CD14-positive monocyte (primary cell): ENCODE measurements around the gene PRCD. TPM values are rescaled to one million over a fixed set of nuclear protein-coding genes. Genes with fewer than 3 reads are reported as not detected.
A peak's percentile ranks its signal among the peaks of the same experiment; 100 is the strongest.
"Not testable (repeated sequence)": the region's sequence is repeated elsewhere in the genome, so short reads cannot be mapped to it uniquely, and the experiment has no call there.

Source experiments
- DNase-seq, 3 donors: peaks; one replicate each; pipeline ENCODE4 v3.0.0-alpha.2; 2011 to 2022
- H2AFZ ChIP-seq: 2 replicates; pipeline ENCODE4 v1.6.0; 2012; ENCODE audit warnings: mild to moderate bottlenecking, low read depth, low read length, inconsistent platforms; ENCODE audit not compliant: insufficient read depth, poor library complexity, severe bottlenecking
- H3K27ac ChIP-seq, 2 donors: 1 replicate in 1 of 2; 2 replicates in 1 of 2; pipeline ENCODE4 v1.5.1; 2012 to 2013; ENCODE audit warnings: low read length in 2 of 2, control low read depth in 1 of 2, inconsistent platforms in 1 of 2, low read depth in 1 of 2, mild to moderate bottlenecking in 1 of 2
- H3K27me3 ChIP-seq, 2 donors: one replicate each; pipeline versions ENCODE4 v1.6.0 to v1.6.1; 2011 to 2013; ENCODE audit warnings: low read length in 2 of 2; ENCODE audit not compliant: control insufficient read depth in 2 of 2, insufficient read depth in 2 of 2
- H3K36me3 ChIP-seq, 2 donors: replicated peaks in 1 of 2; 1 replicate in 1 of 2; 2 replicates in 1 of 2; pipeline versions ENCODE4 v1.5.1 to v1.6.1; 2012 to 2013; ENCODE audit warnings: low read length in 2 of 2, control low read depth in 1 of 2, inconsistent platforms in 1 of 2, mild to moderate bottlenecking in 1 of 2; ENCODE audit not compliant: insufficient read depth in 2 of 2, control insufficient read depth in 1 of 2
- H3K4me1 ChIP-seq, 2 donors: 1 replicate in 1 of 2; 2 replicates in 1 of 2; pipeline versions ENCODE4 v1.5.1 to v1.6.1; 2012 to 2013; ENCODE audit warnings: low read length in 2 of 2, control low read depth in 1 of 2, inconsistent platforms in 1 of 2, mild to moderate bottlenecking in 1 of 2, moderate library complexity in 1 of 2; ENCODE audit not compliant: insufficient read depth in 2 of 2, control insufficient read depth in 1 of 2
- H3K4me2 ChIP-seq: replicated peaks from 2 replicates; pipeline ENCODE3; 2012; ENCODE audit warnings: low read length, moderate library complexity, mild to moderate bottlenecking; ENCODE audit not compliant: poor library complexity, severe bottlenecking; ENCODE audit errors: extremely low read depth
- H3K4me3 ChIP-seq, 3 experiments: fragments of 200-600 bp in 1 of 3; sonication (generic) in 1 of 3; replicated peaks in 1 of 3; 1 replicate in 2 of 3; 2 replicates in 1 of 3; pipeline ENCODE4 v1.5.1; 2011 to 2013; ENCODE audit warnings: low read length in 3 of 3, mild to moderate bottlenecking in 3 of 3, control low read depth in 2 of 3, low read depth in 2 of 3, inconsistent platforms in 1 of 3, moderate library complexity in 1 of 3
- H3K79me2 ChIP-seq: 2 replicates; pipeline ENCODE4 v1.6.0; 2012; ENCODE audit warnings: mild to moderate bottlenecking, control low read depth, inconsistent platforms, low read length, moderate library complexity; ENCODE audit not compliant: insufficient read depth
- H3K9ac ChIP-seq: 2 replicates; pipeline ENCODE4 v1.6.0; 2017; ENCODE audit warnings: low read length, mild to moderate bottlenecking; ENCODE audit not compliant: insufficient read depth, poor library complexity, severe bottlenecking
- H3K9me3 ChIP-seq, 2 donors: replicated peaks in 1 of 2; 1 replicate in 1 of 2; 2 replicates in 1 of 2; pipeline versions ENCODE4 v1.5.1 to v1.6.1; 2012 to 2013; ENCODE audit warnings: low read length in 2 of 2, control low read depth in 1 of 2; ENCODE audit not compliant: control insufficient read depth in 1 of 2, insufficient read depth in 1 of 2
- H4K20me1 ChIP-seq: 2 replicates; pipeline ENCODE4 v1.6.0; 2012; ENCODE audit warnings: mild to moderate bottlenecking, low read length, control low read depth, moderate library complexity; ENCODE audit not compliant: insufficient read depth
- H3K27ac Mint-ChIP-seq, 7 donors: one replicate each; pipeline ENCODE4 v1.8.0; 2020; ENCODE audit warnings: mild to moderate bottlenecking in 7 of 7, mixed read lengths in 7 of 7, moderate library complexity in 6 of 7, inconsistent platforms in 2 of 7
- H3K27me3 Mint-ChIP-seq, 3 donors: one replicate each; pipeline ENCODE4 v1.8.0; 2021 to 2022; ENCODE audit warnings: low read depth in 3 of 3, mild to moderate bottlenecking in 3 of 3, mixed read lengths in 3 of 3, moderate library complexity in 3 of 3, inconsistent platforms in 1 of 3
- H3K36me3 Mint-ChIP-seq, 2 donors: one replicate each; pipeline ENCODE4 v1.8.0; 2020; ENCODE audit warnings: mixed read lengths in 2 of 2, inconsistent platforms in 1 of 2, mild to moderate bottlenecking in 1 of 2
- H3K4me1 Mint-ChIP-seq: one replicate; pipeline ENCODE4 v1.8.0; 2020; ENCODE audit warnings: mild to moderate bottlenecking, mixed read lengths
- H3K4me3 Mint-ChIP-seq, 2 donors: one replicate each; pipeline ENCODE4 v1.8.0; 2020; ENCODE audit warnings: mild to moderate bottlenecking in 2 of 2, mixed read lengths in 2 of 2, moderate library complexity in 1 of 2
- H3K9me3 Mint-ChIP-seq, 7 donors: one replicate each; pipeline ENCODE4 v1.8.0; 2020 to 2022; ENCODE audit warnings: mixed read lengths in 7 of 7, mild to moderate bottlenecking in 6 of 7, moderate library complexity in 6 of 7, inconsistent platforms in 2 of 7
- CTCF ChIP-seq: fragments of 200-600 bp; IDR thresholded peaks from one replicate; pipeline ENCODE4 v1.8.0; 2022; ENCODE audit warnings: antibody characterized with exemption, mild to moderate bottlenecking
- WGBS: methylation state at CpG from one replicate; pipeline ENCODE4 v1.1.5; 2013; ENCODE audit warnings: missing lambda C conversion rate; ENCODE audit not compliant: insufficient coverage; 5-methylcytosine and 5-hydroxymethylcytosine counted together
- intact Hi-C, 2 donors: fragments of 100-400 bp; cut with micrococcal nuclease; formaldehyde crosslinking; loops; one replicate each; pipeline versions ENCODE4 v1.15.0 to v1.15.1; 2023
- polyA plus RNA-seq, 3 donors: library from polyadenylated mRNA; depleted of rRNA in 1 of 3; unstranded in 2 of 3; stranded (reverse) in 1 of 3; fragments of 300-500 nt in 2 of 3; fragments of >200 nt in 1 of 3; fragmentation: Illumina TruSeq in 2 of 3; gene quantifications; 1 replicate in 2 of 3; 2 replicates in 1 of 3; pipeline ENCODE4 v1.2.3, GENCODE V29; 2012 to 2021

Gene PRCD
- polyA plus RNA-seq, 3 donors = not detected

- peaks cover 56% of the 10 kb centered on the region for H3K4me1 Mint-ChIP-seq
- H3K9me3 Mint-ChIP-seq = no peaks in the 10 kb centered on the region
- Histone ChIP-seq H3K4me2 (peak overlapping the region; percentile 94), H3K9me3 (no peaks in the 10 kb centered on the region), H2AFZ (peak overlapping the region; percentile 85), H3K27me3 (no peaks in the 10 kb centered on the region), H3K9ac (peak overlapping the region; percentile 97), H3K4me1 (peaks cover 45 to 61% of the 10 kb centered on the region in 2 donors), H3K36me3 (peaks cover 14 to 15% of the 10 kb centered on the region in 2 donors), H3K4me3 (peak overlapping the region; percentile 55 to 95 (median 84)), H3K27ac (peak overlapping the region; percentile 88 to 99), H3K79me2 (peaks cover 52% of the 10 kb centered on the region), H4K20me1 (peaks cover 30% of the 10 kb centered on the region)
- H3K36me3 Mint-ChIP-seq = peaks cover 17 to 28% of the 10 kb centered on the region in 2 donors
- peak; percentile 56 for TF ChIP-seq CTCF
- intact Hi-C loops = no loop called here
- H3K4me3 Mint-ChIP-seq = peak overlapping the region; percentile 95 to 99
- DNase-seq = peak; percentile 91 to 96 (median 95)
- no peaks in the 10 kb centered on the region for H3K27me3 Mint-ChIP-seq
- peak overlapping the region; percentile 99 to 100 (median 100) for H3K27ac Mint-ChIP-seq
- 0% methylated on average over 47 of the region's 55 CpGs for WGBS
Observed at GRCh38 chr17:76557368-76558197, 17.7 kb downstream of the PRCD start.

DNA sequence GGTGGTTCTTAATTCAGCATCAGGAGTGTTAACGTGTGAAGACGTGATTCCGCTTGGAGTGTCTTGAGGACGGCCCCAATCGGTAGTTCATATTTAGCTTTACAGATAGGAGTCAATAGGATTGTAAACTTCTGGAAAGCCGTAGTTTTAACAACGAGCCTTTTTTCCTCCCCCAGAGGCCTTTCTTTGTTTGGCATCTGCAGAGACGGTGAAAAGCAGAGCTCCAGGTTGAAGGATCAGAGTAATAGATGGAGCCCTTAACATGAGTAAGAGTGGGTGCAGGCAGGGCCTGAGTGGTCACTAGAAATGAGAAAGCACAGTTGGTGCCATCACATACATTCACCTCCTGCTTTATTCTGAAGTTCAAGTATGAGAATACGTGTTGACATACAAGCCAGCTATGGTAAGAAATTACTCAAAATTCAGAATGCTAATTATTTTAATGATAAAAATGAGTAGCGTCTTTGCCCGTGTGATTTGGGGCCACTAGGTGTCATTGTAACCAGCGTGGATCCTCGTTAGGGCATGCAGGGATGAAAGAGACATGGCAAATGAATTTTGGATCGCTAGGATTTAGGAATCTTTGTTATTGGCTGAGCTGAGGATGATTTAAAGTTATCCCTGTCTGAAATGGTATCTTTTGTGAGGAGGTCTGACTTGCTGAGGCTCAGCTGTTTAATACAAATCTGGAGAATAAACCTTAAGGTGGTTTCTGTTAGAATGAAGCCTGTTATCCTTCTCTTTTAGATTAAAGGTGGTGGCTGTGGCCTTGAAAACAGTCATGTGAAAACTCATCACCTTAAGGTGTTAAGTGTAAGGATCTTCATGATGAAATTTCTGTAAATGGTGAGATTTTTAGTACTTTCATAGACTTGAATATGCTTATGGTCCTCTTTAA is 18.6 kb downstream of the PRCD start:
- H3K4me1 Mint-ChIP-seq = peaks cover 60% of the 10 kb centered on the region
- intact Hi-C loops = no loop called here
- Histone ChIP-seq H3K9ac (peak overlapping the region; percentile 97), H3K4me3 (peak overlapping the region; percentile 55 to 95 (median 84)), H2AFZ (peak overlapping the region; percentile 85), H3K79me2 (peaks cover 52% of the 10 kb centered on the region), H3K4me2 (peak overlapping the region; percentile 94), H3K27me3 (no peaks in the 10 kb centered on the region), H3K9me3 (no peaks in the 10 kb centered on the region), H3K4me1 (peaks cover 45 to 69% of the 10 kb centered on the region in 2 donors), H3K36me3 (peaks cover 15 to 22% of the 10 kb centered on the region in 2 donors), H4K20me1 (peaks cover 35% of the 10 kb centered on the region), H3K27ac (peak overlapping the region; percentile 88 to 99)
- peak overlapping the region; percentile 95 to 99 for H3K4me3 Mint-ChIP-seq
- H3K27me3 Mint-ChIP-seq = no peaks in the 10 kb centered on the region
- peaks cover 24 to 34% of the 10 kb centered on the region in 2 donors for H3K36me3 Mint-ChIP-seq
- TF ChIP-seq CTCF = peak; percentile 32
- no peaks in the 10 kb centered on the region for H3K9me3 Mint-ChIP-seq
- peak overlapping the region; percentile 99 to 100 (median 100) for H3K27ac Mint-ChIP-seq
- WGBS = 2% methylated on average over 9 of the region's 14 CpGs
- no peak for DNase-seq

GRCh38 chr17:76559460-76559859 is 19.6 kb downstream of the PRCD start:
- peaks cover 59% of the 10 kb centered on the region for H3K4me1 Mint-ChIP-seq
- H3K36me3 Mint-ChIP-seq = peaks cover 26 to 40% of the 10 kb centered on the region in 2 donors
- H3K9me3 Mint-ChIP-seq, H3K4me3 Mint-ChIP-seq, DNase-seq, H3K27me3 ChIP-seq, H3K4me2 ChIP-seq, H3K9ac ChIP-seq, H3K4me3 ChIP-seq, H3K27me3 Mint-ChIP-seq, H3K27ac ChIP-seq, intact Hi-C loops, H2AFZ ChIP-seq, H3K9me3 ChIP-seq: not testable (repeated sequence)
- peaks cover 18 to 23% of the 10 kb centered on the region in 2 donors for H3K36me3 ChIP-seq
- WGBS = no CpG with 5 or more reads among the region's 7 CpGs
- peaks cover 45 to 69% of the 10 kb centered on the region in 2 donors for H3K4me1 ChIP-seq
- H4K20me1 ChIP-seq = peaks cover 36% of the 10 kb centered on the region
- peak overlapping the region in 1 of 7 donors; percentile 54 for H3K27ac Mint-ChIP-seq
- peaks cover 52% of the 10 kb centered on the region for H3K79me2 ChIP-seq
